GM19193 (cell line): Measurements from ENCODE around the gene TNNC1.

Source experiments
- POLR2A ChIP-seq: IDR thresholded peaks from 4 replicates; pipeline ENCODE4 v1.6.1; 2011; ENCODE audit not compliant: insufficient read depth, insufficient read length; ENCODE audit errors: extremely low read depth

The TNNC1 gene

DNA sequence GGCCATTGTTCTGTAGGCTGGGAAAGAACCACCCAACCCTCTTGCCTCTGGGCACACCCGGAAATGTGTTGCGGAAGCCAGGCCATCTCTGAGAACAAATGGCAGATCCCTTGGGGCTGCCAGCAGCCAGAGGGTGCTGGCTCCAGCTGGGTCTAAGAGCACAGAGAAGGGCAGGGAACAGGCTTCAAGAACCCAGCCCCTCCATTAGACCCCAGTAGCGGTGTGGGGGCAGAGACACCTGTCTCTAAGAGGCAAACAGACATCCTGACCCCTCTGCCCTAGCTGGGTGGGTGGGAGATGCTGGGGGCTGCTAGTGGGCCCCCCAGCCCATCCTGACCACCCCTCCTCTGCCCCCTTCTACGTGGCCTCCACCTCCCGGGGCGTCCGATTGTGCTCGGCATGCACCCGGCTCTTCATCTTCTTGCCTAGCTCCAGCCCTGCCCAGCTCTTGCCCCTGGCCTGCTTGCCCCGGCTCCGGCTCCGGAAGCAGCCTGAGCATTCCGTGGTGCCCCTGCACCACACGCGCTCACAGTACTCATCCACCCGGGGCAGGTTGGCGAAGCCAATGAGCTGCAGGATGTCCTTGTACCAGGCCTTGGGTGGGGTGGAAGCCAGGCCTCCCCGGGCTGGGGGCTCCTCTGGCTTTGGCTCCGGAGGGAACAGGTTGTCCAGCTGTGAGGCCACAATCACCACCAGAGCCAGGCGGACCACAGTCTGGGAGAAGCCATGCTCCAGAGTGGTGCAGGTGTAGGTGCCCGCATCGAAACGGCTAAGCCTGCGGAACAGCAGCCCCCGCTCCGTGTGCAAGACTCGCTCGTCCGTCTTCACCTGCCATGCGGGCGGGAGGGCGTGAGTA, 18.4 kb downstream of the TNNC1 start:
- no peak for TF ChIP-seq POLR2A

DNA sequence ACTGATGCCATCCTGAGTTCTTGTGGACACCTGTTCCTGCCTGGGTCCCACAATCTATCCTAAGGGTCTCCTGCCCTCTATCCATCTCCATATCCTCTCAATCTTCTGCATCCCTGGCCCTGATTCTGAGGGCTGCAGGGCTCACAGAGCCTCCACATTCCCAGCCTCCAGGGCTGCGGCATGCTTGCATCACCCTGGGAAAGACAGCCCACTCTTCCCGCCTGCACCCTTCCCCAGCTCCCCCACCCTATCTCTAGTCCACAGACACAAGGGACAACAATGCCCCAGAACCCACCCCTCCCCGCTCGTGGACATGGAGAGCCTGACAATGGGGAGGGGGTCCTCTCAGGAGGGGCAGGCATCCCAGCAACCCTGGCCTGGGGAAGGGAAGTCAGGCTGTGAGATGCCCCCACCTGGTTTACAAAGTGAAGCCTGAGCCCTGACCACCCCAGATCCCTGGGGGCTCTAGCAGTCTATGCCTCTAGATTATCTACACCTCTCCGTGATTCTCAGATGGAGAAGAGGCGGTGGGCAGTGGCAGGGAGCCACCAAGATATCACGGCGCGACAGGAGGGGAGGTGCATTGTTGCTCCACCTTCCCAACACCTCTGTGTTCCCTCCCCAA, 19.2 kb downstream of the TNNC1 start:
- TF ChIP-seq POLR2A = no peak

DNA sequence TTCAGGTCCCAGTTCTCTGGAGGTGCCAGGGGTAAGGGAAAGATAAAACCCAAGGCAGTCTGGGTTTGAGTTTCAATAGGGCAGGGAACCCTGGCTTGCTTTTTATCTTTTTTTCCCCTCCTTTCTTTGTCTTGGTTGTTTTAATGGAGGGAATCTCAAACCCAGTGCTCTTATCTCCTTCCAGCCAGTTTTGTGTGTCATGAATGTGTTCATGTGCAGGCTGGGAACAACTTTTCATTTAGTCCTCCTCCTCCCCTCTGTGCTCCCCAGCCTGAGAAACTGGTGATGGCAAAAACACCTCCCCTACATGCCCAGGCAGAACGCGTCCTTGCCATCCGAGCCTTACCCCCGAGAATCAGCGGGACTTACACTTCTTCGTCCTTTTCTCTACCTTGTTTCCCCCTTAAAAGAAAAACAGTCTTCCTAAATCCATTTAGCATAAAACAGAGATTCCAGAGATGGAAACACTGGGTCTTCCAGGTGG, 19.8 kb downstream of the TNNC1 start:
- no peak for TF ChIP-seq POLR2A

DNA sequence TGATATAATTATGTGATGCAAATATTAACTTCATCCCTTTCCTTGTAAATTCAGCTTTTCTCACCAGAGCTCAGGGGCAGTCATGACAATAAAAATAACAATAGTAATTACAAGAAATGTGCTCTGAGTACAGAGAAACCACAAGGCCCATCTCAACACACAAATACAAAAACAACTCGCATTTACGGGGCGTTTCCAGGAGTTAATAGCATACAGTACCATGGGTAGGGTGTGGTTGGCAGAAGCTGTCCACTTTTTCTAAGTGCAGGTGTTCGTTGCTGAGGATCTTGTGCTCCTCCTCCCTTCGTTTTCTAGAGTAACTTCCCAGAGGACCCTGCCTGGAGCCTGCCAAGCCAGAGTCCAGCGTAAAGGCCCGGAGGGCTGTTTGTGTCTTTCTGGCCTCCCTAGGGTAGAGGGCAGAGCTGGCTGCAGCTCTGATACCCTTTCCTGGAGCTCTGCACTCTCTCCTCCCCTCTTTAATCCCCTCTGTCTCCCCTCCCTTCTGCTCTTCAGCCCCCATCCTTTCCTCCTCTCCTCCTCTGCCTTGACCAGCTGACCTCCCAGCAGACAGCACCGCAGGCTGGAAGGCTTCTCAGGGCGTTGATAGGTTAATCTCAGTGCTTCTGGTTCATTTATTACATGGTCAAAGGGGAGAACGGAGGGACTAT, 20.4 kb downstream of the TNNC1 start:
- no peak for TF ChIP-seq POLR2A

DNA sequence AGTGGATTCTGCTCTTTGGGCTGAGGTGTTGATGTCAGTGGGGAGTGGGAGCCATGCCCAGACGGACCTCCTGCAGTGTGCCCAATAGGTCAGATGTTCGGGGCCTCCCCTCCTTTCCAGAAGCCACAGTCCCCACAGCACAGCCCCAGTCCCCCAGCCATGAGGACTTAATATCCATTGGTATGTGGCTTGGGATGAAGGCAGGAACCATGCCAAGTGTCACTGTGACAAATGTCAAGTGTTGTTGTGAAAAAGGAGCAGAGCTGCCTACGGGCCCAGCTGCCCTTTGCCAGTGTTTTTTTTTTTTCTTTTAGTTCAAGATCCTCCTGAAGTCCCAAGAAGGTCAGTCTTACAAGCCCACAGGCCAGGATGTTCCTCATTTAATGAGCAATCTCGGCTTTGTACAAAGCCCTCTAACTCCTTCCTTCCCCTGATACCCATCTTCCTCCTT, 21.1 kb downstream of the TNNC1 start:
- TF ChIP-seq POLR2A = no peak

DNA sequence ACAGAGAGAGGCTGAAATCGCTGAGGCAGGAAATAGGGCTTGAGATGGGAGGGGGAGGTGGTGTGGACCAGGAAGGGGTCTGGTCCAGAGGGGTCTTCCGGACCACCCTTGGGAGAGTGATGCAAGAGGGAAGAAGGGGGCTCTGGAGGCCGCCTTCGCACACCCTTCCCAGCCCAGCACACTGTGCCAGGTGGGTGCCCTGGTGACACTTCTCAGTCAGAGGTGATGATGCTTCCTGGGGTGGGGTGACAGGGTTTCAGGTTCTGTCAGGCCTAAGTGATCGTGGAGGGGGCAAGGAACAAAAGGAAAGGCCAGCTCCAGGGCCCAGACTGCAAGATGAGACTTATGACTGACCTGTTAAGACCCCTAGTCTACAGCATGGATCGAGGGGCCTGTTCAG, 21.6 kb downstream of the TNNC1 start:
- no peak for TF ChIP-seq POLR2A

DNA sequence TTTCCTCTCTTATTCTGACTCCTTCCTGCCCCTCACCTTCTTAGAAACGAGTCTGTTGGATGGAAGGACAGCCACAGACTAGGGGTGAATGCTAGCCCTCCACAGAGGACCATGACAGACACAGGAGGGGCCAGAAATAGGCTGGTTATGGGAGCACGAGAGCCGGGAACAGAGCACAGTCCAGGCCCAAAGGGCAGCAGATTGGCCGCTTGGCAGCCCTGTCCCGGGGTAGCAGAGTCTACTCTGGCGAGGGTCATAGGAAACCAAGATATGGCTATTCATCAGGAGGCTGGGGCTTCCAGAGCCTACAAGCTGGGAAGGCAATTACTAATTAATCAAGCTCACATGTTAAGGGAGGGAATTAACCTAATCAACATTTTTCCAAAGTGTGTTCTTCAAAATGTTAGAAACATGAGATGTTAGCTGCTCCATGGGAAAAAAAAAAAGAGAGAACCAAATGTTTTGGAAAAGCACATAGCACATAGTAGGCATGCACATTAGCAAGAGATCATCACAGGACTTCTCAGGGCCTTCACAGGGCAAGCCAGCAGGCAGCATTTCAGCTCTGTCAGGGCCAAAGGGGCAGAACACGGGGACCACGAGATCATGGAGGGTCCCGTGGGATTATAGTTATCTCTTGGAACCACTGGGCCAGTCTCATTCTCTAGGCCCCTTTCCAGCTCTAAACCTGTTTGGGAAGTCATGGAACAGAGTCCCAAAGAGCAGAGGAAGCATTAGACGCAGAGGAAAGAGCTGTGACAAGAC, 22.2 kb downstream of the TNNC1 start:
- TF ChIP-seq POLR2A = no peak

DNA sequence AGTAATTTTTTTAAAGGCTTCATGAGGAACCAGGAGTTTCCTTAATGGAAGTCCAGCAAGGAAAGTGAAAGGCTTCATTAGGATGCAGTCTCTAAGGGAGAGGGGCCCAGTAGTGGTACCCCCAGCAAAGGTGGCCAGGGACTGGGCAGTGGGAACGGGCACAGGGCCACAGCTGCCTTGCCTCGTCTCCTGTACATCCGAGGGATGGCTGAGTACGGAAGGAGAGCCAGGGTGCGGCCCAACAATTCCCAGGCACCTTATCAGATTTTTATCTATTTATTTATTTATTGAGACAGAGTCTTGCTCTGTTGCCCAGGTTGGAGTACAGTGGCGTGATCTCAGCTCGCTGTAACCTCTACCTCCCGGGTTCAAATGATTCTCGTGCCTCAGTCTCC, 23.4 kb downstream of the TNNC1 start:
- TF ChIP-seq POLR2A = no peak

DNA sequence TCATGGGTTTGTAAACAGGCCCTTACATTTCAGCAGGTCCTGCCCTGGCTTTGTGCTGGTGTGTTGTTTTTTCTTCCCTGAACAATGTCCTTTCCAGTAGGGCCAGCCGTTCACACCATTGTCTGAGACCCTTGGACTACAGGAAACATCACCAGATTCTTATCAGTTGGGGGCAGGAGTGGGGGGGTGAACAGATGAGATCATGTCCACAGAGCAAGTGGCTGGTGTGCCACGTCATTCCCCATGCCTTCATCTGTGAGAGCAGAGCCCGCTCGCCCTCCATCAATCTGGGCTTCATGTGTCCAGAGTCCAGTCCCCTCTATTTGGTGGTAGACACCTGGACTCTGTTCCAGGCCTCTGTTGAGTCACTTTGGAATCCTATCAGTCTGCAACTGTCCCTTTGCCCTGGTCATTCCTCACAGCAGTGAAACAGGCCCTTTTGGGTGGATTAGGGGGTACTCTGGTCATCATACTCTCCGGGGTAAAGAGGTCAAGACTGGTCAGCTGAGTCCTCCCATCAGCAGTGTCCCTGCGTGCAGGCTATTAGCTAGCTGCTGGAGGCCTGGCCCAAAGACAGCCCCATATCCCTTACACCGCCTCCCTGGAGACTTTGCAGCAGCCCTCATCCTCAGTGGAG, 23.9 kb downstream of the TNNC1 start:
- TF ChIP-seq POLR2A = no peak

DNA sequence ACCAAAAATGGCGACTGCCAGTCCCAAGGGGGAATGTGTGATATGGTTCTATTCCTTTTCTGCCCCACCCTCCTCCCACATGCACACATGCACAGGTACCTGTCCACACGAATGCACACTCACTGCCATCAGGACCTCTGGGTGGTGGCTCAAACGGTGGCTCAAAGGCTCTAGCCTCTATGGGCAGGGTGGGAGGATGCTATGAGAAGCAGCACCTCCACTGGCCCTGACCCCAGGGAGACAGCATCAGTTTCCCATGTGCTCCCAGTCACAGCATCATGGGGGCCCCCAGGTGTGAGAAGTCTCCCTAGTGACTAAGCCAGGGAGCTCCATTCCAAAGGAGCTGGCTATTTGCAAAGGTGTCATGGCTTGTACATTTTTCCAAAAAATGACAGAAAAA, 24.8 kb downstream of the TNNC1 start:
- no peak for TF ChIP-seq POLR2A

DNA sequence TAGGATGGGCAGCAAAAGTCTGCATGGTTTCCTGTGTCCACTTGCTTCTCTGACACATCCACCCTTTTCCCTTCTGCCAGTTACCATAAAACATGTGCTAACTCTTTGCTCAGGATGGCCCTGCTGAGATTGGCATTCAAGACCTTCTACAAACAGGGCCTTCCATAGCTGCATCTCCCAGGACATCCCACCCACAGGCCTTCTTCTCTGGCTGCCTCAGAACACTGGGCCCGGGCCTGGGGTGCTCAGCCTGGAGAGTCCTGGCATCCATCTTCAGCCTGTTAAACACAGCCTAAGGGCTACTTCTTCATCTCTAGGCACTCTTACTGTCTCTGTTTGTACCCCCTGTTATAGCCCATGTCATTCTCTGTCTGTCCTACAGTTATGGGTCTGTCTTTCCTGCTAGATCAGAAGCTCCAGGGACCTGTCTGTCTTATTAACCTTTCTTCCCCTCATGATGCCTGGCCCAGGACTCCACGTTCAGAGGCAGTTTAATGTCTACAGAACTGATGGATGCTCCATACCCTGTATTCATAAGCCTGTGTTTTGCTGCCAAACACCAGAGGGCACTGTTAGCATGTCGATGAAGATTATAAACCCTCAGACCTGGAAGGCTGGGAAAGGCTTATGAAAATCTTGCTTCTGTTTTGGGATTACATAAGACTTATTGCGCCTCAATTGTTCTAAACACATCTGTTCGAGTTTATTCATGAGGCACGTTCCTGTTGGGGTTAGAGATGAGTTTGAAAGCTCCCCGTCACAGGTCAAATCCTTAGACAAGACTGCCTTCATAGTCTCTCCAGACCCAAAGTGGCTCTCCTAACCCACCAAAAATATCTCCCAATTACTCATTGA, 25.5 kb downstream of the TNNC1 start:
- no peak for TF ChIP-seq POLR2A

DNA sequence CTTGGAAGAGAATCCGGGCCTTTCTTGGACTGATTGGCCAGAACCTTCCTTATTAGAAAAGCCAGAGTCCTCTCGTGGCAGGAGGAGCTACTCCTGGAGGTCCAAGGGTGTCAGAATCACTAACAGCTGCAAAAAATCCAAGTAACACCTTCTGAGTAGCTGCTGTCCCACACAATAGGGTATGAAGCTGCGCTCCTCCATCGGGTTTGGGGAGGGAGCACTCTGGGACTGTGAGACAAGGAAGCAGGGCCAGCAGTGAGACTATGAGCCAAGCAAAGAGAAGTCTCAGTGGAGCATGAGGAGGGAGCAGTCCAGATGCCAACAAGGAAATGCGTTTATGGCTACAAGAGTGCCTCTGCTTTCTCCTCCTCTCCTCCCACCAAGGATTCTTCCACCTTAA, 30.7 kb downstream of the TNNC1 start:
- TF ChIP-seq POLR2A = no peak

DNA sequence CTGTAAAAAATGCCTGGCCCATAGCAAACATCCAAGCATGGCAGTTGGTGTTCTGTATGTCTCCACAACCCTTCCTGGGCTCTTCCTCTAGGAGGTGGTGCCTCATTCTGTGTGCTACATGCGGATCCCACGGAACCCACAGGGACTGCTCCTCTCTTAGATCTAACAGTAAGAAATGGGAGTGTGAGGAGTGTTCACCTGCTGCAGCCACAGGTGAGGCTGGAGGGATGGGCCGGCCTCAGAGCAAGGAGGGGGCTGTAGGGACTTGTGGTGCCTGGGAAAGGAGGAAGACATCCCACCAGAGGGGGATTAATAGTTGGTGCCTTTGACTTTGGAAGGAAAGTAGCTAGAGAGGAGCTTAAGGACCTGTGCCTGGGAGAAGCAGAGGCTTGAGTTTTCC, 31.2 kb downstream of the TNNC1 start:
- no peak for TF ChIP-seq POLR2A
